Activated CD4-positive, alpha-beta T cell treated with anti-CD3 and anti-CD28 coated beads for 36 hours (primary cell): ENCODE results near the gene CAMK2A. TPM values are rescaled to one million over a fixed set of nuclear protein-coding genes. Genes with fewer than 3 reads are reported as not detected.

Experiments used
- ATAC-seq: fragments of 200-7000 bp; cut with Tn5 transposase; one replicate; pipeline ENCODE4 v1.10.0; 2021; ENCODE audit warnings: mild to moderate bottlenecking, moderate library complexity
- CTCF ChIA-PET: fragments of 350-600 bp; sonication (Branson Sonifier 250); formaldehyde crosslinking; loops from one replicate; lab custom pipeline; 2021; ENCODE audit warnings: antibody characterized with exemption; lab: Charles Lee
- POLR2A ChIA-PET: fragments of 350-600 bp; sonication (Branson Sonifier 250); formaldehyde crosslinking; loops from one replicate; lab custom pipeline; 2021; ENCODE audit warnings: antibody characterized with exemption, inconsistent platforms; lab: Charles Lee
- DNase-seq: peaks from one replicate; pipeline ENCODE4 v3.0.0-alpha.2; 2020
- H3K27ac Mint-ChIP-seq: one replicate; pipeline ENCODE4 v1.8.0; 2021; ENCODE audit warnings: mixed read lengths
- H3K27me3 Mint-ChIP-seq: one replicate; pipeline ENCODE4 v1.8.0; 2021; ENCODE audit warnings: mixed read lengths
- H3K36me3 Mint-ChIP-seq: one replicate; pipeline ENCODE4 v1.8.0; 2021; ENCODE audit warnings: low read depth, mixed read lengths
- H3K4me1 Mint-ChIP-seq: one replicate; pipeline ENCODE4 v1.8.0; 2021; ENCODE audit warnings: mixed read lengths
- H3K4me3 Mint-ChIP-seq: one replicate; pipeline ENCODE4 v1.8.0; 2021; ENCODE audit warnings: mild to moderate bottlenecking, moderate library complexity, mixed read lengths
- H3K9me3 Mint-ChIP-seq: one replicate; pipeline ENCODE4 v1.8.0; 2021; ENCODE audit warnings: low read depth, mixed read lengths
- intact Hi-C, 2 experiments: fragments of 100-400 bp; cut with DNase I in 1 of 2; cut with micrococcal nuclease in 1 of 2; formaldehyde crosslinking; loops; one replicate each; pipeline versions ENCODE4 v1.14.2 to v1.15.1; 2022 to 2024; cut with DNase I, micrococcal nuclease
- total RNA-seq, 2 experiments: library from RNA; stranded (reverse); gene quantifications; one replicate each; pipeline ENCODE4 v1.2.3, GENCODE V29; 2021

CAMK2A gene
- total RNA-seq, 2 experiments from 2014 or later: not detected

DNA sequence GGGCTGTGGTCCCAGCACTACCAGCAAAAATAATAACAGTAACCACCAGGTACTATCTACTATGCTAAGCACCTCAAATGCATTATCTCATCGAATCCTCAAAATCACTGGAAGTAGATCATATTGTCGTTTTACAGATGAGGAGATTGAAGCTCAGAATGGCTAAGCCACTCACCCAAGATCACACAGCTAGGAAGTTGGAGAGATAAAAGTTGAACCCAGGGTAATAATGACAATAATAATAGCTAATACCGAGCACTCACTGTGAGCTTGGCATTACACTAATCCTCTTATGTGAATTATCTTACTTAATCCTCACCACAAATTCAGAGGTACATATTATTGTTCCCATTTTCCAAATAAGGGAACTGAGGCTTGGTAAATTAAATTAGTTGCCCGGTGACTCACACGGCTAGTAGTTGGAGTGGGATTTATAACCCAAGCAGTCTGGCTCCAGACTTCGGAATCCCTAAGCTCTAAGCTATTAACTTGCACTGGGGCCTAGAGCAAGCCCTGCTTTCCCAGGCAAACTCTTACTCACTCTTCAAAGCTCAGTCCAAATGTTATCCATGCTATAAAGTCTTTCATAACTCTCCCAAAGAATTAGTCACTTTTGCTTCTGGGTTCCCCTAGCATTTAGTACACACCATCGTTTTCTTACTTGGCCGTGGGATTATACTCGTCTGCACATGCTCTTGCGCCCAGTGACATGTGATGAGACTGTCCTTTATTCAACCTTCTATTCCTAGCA lies 9.3 kb upstream of the CAMK2A start:
- H3K4me1 Mint-ChIP-seq: peaks cover 2% of the 10 kb centered on the region
- H3K9me3 Mint-ChIP-seq: no peaks in the 10 kb centered on the region
- intact Hi-C loops: loop anchor here in 1 of 2 experiments (10.0 kb wide), 1 partner anchor 424 kb away; no protein-coding TSS in a partner anchor
- no peak overlapping the region for H3K27ac Mint-ChIP-seq
- ChIA-PET CTCF (interaction anchor here (0.7 kb wide), 1 partner anchor 83 kb away, joined by 3 read pairs; no protein-coding TSS in a partner anchor), POLR2A (no interaction called here)
- no peak overlapping the region for H3K4me3 Mint-ChIP-seq
- H3K36me3 Mint-ChIP-seq: no peaks in the 10 kb centered on the region
- DNase-seq (no peak), ATAC-seq (no peak)
- H3K27me3 Mint-ChIP-seq: peaks cover 21% of the 10 kb centered on the region

DNA sequence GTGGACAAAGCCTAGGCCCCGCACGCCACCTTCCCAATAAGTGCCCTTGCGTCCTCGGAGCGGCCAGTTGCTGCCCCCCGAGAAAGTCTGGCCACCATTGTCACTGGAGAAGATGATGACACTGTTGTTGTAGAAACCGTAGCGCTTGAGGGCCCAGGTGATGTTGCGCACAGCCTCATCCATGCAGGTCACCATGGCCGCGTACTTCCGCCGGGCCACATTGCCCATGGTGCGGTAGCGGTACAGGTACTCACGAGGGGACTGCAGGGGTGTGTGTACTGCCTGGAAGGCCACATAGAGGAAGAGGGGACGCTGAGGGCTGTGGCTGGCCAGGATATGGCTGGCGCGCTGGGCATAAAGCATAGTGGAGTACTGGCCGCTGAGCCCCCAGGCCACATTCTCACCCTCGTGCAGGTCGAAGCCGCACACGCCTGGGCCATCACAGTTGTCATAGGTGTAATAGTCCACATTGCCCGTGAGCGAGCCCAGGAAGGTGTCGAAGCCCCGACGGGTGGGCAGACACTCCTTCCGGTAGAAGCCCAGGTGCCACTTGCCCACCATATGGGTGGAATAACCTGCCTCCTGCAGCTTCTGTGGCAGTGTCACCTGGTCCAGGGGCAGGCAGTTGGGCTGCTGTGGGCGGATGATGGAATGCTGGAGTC lies 8.5 kb upstream of the CAMK2A start:
- no peak for DNase-seq
- ChIA-PET CTCF (interaction anchor here (0.7 kb wide), 1 partner anchor 82 kb away, joined by 3 read pairs; no protein-coding TSS in a partner anchor), POLR2A (no interaction called here)
- Mint-ChIP-seq H3K27me3 (peaks cover 18% of the 10 kb centered on the region), H3K4me3 (no peak overlapping the region), H3K27ac (no peak overlapping the region), H3K4me1 (peaks cover 2% of the 10 kb centered on the region), H3K36me3 (no peaks in the 10 kb centered on the region), H3K9me3 (no peaks in the 10 kb centered on the region)
- ATAC-seq: no peak
- intact Hi-C loops: loop anchor here in 1 of 2 experiments (10.0 kb wide), 1 partner anchor 423 kb away; no protein-coding TSS in a partner anchor

DNA sequence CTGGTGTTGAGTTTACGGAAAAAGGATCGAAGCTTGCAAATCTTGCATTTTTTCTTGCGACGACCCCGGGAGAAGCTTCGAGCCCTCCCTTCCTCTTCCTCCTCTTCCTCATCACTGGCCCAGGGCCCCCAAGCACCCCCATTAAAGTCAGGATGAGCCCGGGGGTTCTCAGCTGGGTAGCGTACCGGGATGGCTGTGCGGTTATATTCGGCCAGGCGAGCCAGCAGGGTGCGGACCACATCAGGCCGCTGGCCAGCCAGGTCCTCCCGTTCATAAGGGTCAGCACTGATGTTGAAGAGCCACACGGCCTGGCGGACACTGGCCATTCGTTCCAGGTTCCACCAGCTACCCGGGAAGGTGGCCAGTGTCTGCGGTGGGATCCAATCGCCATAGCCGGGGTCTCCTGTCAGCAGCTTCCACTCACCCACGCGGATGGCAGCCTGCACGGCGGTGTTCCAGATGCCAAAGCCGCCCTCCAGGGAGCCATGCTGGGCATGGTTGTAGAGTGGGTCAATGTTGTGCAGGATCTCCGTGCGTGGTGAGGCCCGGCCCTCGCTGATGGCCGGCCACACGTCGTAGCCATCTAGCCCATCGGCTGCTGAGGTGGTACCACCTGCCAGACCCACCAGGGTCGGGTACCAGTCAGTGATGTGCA lies 7.8 kb upstream of the CAMK2A start:
- CTCF ChIA-PET: no interaction called here
- H3K36me3 Mint-ChIP-seq: no peaks in the 10 kb centered on the region
- H3K27ac Mint-ChIP-seq: no peak overlapping the region
- H3K9me3 Mint-ChIP-seq: no peaks in the 10 kb centered on the region
- no peak overlapping the region for H3K4me3 Mint-ChIP-seq
- ATAC-seq (no peak), DNase-seq (no peak)
- H3K27me3 Mint-ChIP-seq: peaks cover 17% of the 10 kb centered on the region
- peaks cover 2% of the 10 kb centered on the region for H3K4me1 Mint-ChIP-seq
- POLR2A ChIA-PET: no interaction called here
- intact Hi-C loops: loop anchor here in 1 of 2 experiments (10.0 kb wide), 1 partner anchor 423 kb away; no protein-coding TSS in a partner anchor

DNA sequence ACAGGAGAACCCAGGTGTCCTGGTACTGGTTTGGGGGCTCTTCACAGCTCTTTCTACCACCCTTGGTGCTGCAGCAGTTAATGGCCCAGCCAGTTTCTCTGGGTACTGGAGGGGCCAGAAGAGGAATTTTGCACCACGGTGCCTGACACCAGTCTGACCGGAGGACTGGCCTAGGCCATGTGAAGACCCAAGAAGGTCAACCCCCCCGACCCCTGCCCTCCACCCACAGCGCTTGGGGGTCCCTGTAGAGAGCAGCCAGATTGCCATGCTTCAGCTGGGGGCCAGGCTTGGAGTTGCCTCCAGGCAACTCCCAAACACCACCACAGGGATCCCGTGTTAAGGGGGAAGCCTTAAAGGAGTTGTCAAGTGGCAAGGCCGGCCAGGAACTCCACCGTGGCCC lies 6.9 kb upstream of the CAMK2A start:
- Mint-ChIP-seq H3K4me1 (no peaks in the 10 kb centered on the region), H3K27me3 (peaks cover 13% of the 10 kb centered on the region), H3K36me3 (no peaks in the 10 kb centered on the region), H3K9me3 (no peaks in the 10 kb centered on the region), H3K4me3 (no peak overlapping the region), H3K27ac (no peak overlapping the region)
- ATAC-seq (no peak), DNase-seq (no peak)
- ChIA-PET POLR2A (no interaction called here), CTCF (interaction anchor here (0.6 kb wide), 1 partner anchor 200 kb away, joined by 4 read pairs; no protein-coding TSS in a partner anchor)
- intact Hi-C loops: loop anchor here in 1 of 2 experiments (10.0 kb wide), 1 partner anchor 422 kb away; no protein-coding TSS in a partner anchor

DNA sequence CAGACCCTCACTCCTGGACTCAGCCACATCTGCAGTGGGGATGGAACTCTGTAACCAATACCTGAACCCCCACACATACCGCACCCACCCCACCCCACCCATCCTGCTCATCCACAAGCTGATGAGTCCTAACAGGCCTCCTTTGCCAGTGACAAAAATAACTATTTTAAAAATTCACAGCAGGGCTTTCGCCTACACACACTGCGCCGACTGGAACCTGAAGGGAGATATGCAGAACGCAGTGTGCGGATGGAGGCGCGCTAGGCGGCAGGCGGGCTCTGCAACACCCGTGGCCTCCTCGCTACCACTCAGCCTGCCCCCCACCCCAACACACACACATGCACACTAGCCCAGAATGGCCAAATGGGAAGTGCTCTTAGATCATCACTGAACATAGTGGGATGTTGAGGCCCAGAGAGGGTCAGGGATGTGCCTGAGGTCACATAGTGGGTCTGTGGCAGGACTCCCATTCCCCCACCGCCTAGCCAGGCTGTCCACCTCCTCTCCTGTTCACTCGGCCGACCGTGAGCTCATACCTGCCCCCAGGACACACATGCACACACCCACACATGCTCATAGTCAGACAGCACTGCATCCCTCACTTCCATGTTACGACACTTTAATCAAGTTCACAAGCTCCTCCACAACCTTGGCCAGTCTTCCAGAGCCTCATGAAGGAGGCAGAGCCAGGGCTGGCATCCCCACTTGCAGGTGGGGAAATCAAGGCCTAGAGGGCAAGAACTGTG lies 6.3 kb upstream of the CAMK2A start:
- no peak overlapping the region for H3K4me3 Mint-ChIP-seq
- H3K27ac Mint-ChIP-seq: no peak overlapping the region
- no peaks in the 10 kb centered on the region for H3K9me3 Mint-ChIP-seq
- no peaks in the 10 kb centered on the region for H3K4me1 Mint-ChIP-seq
- DNase-seq (no peak), ATAC-seq (no peak)
- H3K27me3 Mint-ChIP-seq: peaks cover 8% of the 10 kb centered on the region
- intact Hi-C loops: loop anchor here in 1 of 2 experiments (10.0 kb wide), 1 partner anchor 421 kb away; no protein-coding TSS in a partner anchor
- ChIA-PET POLR2A (no interaction called here), CTCF (interaction anchor here (0.6 kb wide), 1 partner anchor 199 kb away, joined by 4 read pairs; no protein-coding TSS in a partner anchor)
- no peaks in the 10 kb centered on the region for H3K36me3 Mint-ChIP-seq

DNA sequence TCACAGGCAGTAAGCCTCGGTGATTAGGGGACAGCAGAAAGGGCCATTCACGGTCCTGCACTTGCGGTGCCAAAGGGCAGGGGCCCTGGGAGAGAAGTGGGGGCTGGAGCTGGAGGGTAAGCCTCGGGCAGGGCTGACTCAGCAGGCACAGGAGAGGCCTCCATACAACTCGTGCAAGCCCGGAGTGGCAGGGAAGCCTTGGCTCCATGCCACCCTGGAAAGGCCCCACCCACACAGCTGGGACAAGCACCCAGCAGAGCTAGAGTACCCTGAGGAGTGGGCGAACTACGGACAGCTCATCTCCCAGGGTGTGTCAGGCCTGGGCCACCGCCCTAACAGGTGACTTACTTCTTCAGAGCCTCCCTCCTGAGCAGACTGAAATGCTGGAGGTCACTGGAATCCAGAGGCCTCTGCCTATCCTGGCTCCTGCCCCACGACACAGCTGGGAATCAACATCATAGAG lies 5.6 kb upstream of the CAMK2A start:
- Mint-ChIP-seq H3K4me1 (no peaks in the 10 kb centered on the region), H3K36me3 (no peaks in the 10 kb centered on the region), H3K27ac (no peak overlapping the region), H3K9me3 (no peaks in the 10 kb centered on the region), H3K27me3 (peaks cover 4% of the 10 kb centered on the region), H3K4me3 (no peak overlapping the region)
- intact Hi-C loops: loop anchor here in 1 of 2 experiments (10.0 kb wide), 1 partner anchor 420 kb away; no protein-coding TSS in a partner anchor
- ATAC-seq (peak; percentile 23), DNase-seq (peak; percentile 26)
- POLR2A ChIA-PET: no interaction called here
- CTCF ChIA-PET: no interaction called here

DNA sequence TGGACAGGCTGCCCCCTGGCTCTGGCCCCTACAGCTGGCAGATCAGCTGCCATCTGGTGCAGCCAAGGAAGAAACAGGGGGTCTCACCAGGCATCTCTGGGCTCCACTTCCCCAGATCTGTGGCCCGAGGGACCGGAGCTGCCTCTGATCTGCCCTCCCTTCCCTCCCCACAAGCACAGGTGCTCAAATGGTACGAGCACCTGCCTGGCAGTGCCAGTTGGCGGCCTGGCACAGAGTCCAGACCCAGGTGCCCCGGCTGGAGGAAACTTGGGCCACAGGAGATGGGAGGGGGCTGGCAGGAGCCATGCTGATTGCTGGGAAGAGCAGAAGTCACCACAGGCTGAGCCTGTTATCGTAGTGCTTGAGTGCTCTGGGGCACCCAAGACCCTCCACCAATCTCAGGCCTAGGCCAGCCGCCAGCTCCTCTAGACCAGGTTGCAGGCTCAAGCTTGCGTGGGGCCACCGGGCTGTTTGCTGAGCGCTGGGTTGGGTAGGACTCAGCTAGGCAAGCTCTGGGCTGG lies 5.0 kb upstream of the CAMK2A start:
- no peaks in the 10 kb centered on the region for H3K9me3 Mint-ChIP-seq
- ATAC-seq (no peak), DNase-seq (no peak)
- no peak overlapping the region for H3K4me3 Mint-ChIP-seq
- H3K36me3 Mint-ChIP-seq: no peaks in the 10 kb centered on the region
- intact Hi-C loops: loop anchor here in 1 of 2 experiments (10.0 kb wide), 1 partner anchor 420 kb away; no protein-coding TSS in a partner anchor
- ChIA-PET POLR2A (no interaction called here), CTCF (no interaction called here)
- no peaks in the 10 kb centered on the region for H3K4me1 Mint-ChIP-seq
- no peak overlapping the region for H3K27ac Mint-ChIP-seq
- H3K27me3 Mint-ChIP-seq: no peaks in the 10 kb centered on the region

DNA sequence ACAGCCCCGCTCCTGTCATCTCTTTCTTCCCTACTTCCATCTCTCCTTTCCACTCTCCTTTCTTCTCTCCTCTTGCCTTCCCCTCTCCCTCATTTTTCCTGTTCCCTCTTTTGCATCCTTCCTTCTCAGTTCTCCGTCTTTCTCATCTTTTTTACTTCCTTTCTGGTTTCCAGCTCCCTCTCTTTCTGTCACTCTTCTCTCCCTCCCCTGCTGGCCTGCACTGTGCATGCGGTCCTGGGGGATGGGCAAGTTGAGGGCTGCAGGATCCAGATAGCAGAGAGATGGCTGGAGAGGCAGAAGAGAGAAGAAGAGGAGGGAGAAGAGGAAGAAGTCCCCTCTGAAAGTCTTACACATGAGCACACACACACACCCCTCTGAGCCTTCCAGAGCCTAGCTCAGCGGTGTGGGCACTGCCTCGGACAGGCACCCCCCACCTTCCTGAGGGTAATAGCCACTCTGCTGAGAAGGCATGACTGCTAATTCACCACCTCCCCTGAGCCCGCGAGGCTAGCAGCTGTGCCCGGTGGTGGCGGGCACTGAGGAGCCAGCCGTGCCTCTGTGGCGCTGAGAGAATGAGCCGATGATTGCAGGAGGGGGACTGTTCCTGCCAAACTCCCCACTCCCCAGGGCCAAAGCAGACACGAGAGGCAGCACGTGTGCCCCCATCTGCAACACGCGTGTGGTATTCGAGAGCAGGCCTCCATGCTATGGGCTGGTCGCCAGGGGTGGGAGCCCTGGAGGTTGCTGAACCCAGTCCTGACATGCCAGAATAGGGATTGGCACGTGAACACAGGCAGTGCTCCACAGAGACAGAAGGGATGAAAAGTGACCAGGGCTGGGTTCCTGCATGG lies 3.7 kb upstream of the CAMK2A start:
- ATAC-seq (no peak), DNase-seq (no peak)
- no peaks in the 10 kb centered on the region for H3K36me3 Mint-ChIP-seq
- no peaks in the 10 kb centered on the region for H3K27me3 Mint-ChIP-seq
- intact Hi-C loops: loop anchor here in 1 of 2 experiments (10.0 kb wide), 1 partner anchor 419 kb away; no protein-coding TSS in a partner anchor
- no peak overlapping the region for H3K4me3 Mint-ChIP-seq
- H3K9me3 Mint-ChIP-seq: no peaks in the 10 kb centered on the region
- no peaks in the 10 kb centered on the region for H3K4me1 Mint-ChIP-seq
- CTCF ChIA-PET: no interaction called here
- POLR2A ChIA-PET: no interaction called here
- H3K27ac Mint-ChIP-seq: no peak overlapping the region

DNA sequence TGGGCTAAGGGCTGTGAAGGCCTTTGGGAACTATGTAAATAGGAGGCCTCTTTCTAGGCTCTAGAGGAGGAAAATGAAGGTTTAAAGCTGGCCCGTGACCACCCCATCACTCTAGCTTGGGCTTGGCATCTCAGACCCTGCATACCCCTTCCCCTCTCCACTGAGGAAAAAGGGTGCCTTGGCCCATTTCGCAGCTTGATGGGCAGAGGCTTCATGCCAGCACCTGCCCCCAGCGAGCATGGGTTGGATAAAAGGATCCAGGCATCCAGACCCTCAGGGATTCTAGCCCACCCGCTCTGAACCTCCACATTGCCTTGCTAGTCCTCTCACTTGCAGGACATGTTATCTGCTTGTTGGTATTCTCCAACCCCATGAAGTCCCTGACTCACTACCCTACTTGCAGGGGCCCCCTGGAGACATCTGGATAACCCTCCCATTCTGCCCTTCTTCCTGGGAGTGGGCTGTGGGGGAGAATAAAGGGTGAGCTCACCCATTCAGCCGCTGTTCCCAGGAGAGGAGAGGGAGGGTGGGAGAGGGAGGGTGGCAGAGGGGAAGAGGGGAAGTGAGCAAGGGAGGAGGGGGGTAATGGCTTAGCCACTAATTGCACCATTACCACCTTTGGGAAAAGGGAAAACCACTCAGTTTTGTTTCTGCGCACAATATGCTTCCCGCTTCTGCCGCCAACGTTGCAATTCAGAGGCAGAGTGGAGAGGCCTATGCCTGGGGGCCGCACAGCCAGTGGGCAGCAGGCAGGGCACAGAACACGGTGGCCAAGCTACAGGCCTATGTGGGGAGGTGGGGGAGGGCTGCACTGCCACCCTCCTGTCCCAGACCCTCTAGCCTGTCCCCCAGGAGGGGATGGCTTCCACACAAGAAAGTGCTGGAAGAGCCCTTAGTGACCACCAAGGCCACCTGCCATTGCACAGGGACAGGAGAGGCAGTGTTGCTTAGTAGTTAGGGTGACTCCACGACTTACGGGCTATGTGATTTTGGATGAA lies 2.1 kb upstream of the CAMK2A start:
- Mint-ChIP-seq H3K27me3 (no peaks in the 10 kb centered on the region), H3K36me3 (no peaks in the 10 kb centered on the region), H3K27ac (no peak overlapping the region), H3K9me3 (no peaks in the 10 kb centered on the region), H3K4me3 (no peak overlapping the region), H3K4me1 (no peaks in the 10 kb centered on the region)
- intact Hi-C loops: loop anchor here in 1 of 2 experiments (10.0 kb wide), 1 partner anchor 417 kb away; no protein-coding TSS in a partner anchor
- CTCF ChIA-PET: no interaction called here
- DNase-seq: no peak
- POLR2A ChIA-PET: no interaction called here
- ATAC-seq: no peak
